Fibroblast of villous mesenchyme (primary cell): ENCODE results near the gene RADIL. TPM values are rescaled to one million over a fixed set of nuclear protein-coding genes. Genes with fewer than 3 reads are reported as not detected.

Source experiments
- DNase-seq: peaks from one replicate; pipeline ENCODE4 v3.0.0-alpha.2; 2010; ENCODE audit warnings: low read depth
- H3K4me3 ChIP-seq: 2 replicates; pipeline ENCODE4 v1.5.1; 2011; ENCODE audit warnings: low read depth, mild to moderate bottlenecking, low read length
- CTCF ChIP-seq: IDR thresholded peaks from 2 replicates; pipeline ENCODE4 v1.5.1; 2012; ENCODE audit warnings: low read depth, mild to moderate bottlenecking, low read length; ENCODE audit not compliant: insufficient read depth
- total RNA-seq: library from RNA; depleted of rRNA; stranded (reverse); fragments of >200 nt; gene quantifications from 2 replicates; pipeline ENCODE4 v1.2.3, GENCODE V29; 2012

Gene RADIL
- total RNA-seq, 1 donor = under 0.01 TPM

GRCh38 chr7:4834601-4835397 lies 48.7 kb downstream of the RADIL start:
- DNase-seq = no peak
- TF ChIP-seq CTCF = no peak
- H3K4me3 ChIP-seq = no peak overlapping the region

DNA sequence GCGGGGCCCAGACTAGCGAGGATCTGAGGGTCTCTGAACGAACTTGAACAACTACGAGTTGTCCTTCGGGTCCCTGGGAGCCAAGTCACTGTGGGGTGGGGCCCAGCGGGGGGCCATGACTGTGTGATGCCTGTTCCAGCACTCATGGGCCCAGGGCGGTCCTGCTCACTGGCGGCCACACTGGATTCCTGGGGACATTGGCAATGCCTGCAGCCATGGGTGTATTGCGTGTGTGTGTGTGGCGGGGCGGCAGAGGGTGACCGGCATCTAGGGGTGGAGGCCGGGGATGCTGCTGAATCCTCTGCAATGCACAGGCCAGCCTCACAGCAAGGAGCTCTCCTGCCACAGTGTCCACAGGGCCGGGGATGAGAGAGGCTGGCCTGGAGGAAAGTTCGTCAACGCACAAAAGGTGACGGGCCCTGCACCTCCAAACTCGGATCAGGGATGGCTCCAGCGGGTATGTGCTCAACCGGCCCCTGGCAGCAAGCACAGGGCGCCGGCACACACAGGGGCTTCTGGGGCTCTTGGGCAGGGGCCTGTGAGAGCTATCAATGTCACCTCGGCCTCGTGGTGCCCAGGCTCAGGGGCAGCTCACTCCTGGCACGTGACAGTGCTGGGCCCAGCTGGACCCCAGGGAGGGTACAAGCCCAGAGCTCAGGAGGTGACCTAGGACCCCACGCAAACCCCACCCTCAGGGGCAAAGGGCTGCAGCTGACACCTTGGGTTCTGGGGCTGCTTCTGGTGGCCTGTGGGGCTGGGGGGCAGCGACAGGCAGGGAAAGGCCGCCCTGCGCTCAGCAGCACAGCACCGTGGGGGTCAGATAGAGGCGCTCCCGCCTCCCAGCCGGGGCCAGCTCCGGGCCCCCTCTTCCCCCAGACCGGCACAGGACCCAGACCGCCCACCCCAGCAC lies 49.6 kb downstream of the RADIL start:
- DNase-seq = no peak
- no peak overlapping the region for H3K4me3 ChIP-seq
- TF ChIP-seq CTCF = no peak

- H3K4me3 ChIP-seq = no peak overlapping the region
Measured at GRCh38 chr7:4833176-4833575, 50.3 kb downstream of the RADIL start.

DNA sequence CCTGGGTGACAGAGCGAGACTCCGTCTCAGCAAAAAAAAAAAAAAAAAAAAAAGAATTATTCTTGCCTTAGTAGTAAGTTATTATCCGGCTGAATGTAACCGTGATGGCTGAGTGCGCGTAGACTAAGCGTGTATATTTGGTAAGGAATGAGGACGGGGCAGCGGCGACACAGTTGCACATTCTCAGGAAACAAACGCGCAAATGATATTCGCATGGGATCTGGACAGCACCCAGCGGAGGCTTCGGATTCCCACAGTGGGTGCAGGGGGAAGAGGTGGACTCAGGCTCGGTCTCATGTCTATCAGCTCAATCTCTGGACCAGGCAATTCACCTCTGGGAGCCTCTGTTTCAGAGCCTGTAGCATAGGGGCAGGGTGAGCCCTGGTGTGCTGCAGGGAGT lies 50.8 kb downstream of the RADIL start:
- TF ChIP-seq CTCF = no peak
- DNase-seq = no peak
- no peak overlapping the region for H3K4me3 ChIP-seq

More at GRCh38 chr7:4833176-4833575, 50.3 kb downstream of the RADIL start:
- no peak for DNase-seq
- no peak for TF ChIP-seq CTCF

DNA sequence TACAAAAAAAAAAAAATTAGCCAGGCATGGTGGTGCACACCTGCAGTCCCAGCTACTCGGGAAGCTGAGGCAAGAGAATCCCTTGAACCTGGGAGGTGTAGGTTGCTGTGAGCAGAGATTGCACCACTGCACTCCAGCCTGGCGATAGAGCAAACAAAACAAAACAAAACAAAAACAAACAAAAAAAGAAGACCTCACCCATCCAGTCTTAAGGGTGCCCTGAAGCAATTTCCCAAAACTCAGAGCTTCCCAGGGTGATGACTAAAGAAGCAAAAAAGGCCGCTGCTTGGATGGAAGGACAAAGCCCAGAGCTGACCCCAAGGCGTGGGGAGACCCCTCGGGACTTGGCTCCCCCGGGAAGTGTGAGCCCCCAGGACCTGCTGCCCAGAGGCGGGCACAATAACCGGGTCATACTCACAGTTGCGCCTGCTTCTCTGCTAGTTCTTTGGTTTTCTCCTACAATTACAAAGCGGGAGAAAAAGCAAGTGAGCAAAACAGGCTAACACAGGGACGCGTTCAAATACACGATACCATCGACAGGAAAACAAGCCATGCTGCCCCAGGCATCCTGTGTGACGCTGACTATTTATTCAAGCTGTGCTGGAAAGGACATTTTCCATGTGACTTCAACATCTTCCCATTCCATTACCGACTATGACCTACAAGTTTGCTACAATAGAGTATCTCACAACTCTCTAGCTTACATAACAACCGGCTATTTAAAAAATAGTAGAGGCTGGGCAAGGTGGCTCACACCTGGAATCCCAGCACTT lies 51.6 kb downstream of the RADIL start:
- DNase-seq = no peak
- no peak overlapping the region for H3K4me3 ChIP-seq
- no peak for TF ChIP-seq CTCF

GRCh38 chr7:4830176-4830575 lies 53.3 kb downstream of the RADIL start:
- peak; percentile 99 for TF ChIP-seq CTCF
- peak; percentile 79 for DNase-seq
- H3K4me3 ChIP-seq = no peak overlapping the region
